ENCODE results near the gene C2orf72.

DNA sequence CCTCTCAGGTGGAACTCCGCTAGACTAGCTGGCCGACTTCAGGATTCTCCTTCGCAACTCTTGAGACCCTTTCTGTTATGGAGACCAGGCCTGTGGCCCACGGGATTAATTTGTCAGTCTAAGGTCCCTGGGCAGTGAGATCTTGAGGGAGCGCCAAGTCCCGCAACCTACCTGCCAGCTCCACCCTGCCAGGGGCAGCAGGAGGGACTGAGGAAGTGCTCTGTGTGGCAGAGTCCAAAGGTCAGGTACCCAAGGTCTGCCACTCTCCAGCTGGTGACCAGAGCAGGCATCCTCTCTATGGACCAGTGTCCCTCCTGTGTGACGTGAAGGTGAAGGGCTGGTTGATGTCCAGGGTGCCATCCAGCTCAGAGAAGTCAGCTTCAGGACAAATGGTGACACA is 45.7 kb upstream of the C2orf72 start:
- TF ChIP-seq, protein P1, sequence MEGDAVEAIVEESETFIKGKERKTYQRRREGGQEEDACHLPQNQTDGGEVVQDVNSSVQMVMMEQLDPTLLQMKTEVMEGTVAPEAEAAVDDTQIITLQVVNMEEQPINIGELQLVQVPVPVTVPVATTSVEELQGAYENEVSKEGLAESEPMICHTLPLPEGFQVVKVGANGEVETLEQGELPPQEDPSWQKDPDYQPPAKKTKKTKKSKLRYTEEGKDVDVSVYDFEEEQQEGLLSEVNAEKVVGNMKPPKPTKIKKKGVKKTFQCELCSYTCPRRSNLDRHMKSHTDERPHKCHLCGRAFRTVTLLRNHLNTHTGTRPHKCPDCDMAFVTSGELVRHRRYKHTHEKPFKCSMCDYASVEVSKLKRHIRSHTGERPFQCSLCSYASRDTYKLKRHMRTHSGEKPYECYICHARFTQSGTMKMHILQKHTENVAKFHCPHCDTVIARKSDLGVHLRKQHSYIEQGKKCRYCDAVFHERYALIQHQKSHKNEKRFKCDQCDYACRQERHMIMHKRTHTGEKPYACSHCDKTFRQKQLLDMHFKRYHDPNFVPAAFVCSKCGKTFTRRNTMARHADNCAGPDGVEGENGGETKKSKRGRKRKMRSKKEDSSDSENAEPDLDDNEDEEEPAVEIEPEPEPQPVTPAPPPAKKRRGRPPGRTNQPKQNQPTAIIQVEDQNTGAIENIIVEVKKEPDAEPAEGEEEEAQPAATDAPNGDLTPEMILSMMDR (IDR thresholded peaks at IDR 0.05), result no peak
- TF ChIP-seq, protein P2, sequence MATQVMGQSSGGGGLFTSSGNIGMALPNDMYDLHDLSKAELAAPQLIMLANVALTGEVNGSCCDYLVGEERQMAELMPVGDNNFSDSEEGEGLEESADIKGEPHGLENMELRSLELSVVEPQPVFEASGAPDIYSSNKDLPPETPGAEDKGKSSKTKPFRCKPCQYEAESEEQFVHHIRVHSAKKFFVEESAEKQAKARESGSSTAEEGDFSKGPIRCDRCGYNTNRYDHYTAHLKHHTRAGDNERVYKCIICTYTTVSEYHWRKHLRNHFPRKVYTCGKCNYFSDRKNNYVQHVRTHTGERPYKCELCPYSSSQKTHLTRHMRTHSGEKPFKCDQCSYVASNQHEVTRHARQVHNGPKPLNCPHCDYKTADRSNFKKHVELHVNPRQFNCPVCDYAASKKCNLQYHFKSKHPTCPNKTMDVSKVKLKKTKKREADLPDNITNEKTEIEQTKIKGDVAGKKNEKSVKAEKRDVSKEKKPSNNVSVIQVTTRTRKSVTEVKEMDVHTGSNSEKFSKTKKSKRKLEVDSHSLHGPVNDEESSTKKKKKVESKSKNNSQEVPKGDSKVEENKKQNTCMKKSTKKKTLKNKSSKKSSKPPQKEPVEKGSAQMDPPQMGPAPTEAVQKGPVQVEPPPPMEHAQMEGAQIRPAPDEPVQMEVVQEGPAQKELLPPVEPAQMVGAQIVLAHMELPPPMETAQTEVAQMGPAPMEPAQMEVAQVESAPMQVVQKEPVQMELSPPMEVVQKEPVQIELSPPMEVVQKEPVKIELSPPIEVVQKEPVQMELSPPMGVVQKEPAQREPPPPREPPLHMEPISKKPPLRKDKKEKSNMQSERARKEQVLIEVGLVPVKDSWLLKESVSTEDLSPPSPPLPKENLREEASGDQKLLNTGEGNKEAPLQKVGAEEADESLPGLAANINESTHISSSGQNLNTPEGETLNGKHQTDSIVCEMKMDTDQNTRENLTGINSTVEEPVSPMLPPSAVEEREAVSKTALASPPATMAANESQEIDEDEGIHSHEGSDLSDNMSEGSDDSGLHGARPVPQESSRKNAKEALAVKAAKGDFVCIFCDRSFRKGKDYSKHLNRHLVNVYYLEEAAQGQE (IDR thresholded peaks at IDR 0.05; ENCODE audit: insufficient read depth in 1 of 2, low read depth in 2 of 2, low read length in 1 of 2), result no peak
- no peak for TF ChIP-seq POLR2AphosphoS5 (IDR thresholded peaks at IDR 0.05; ENCODE audit: low read depth, low read length)
- TF ChIP-seq SIN3A (IDR thresholded peaks at IDR 0.05; ENCODE audit: borderline replicate concordance, insufficient read depth, low read depth, low read length), result no peak
- no peak for TF ChIP-seq TCF7L2 (IDR thresholded peaks at IDR 0.05; ENCODE audit: low read depth, low read length)

All from Panc1 (cell line).